Panc1 (cell line): ENCODE data around the gene CAPN9. TPM values are rescaled to one million over a fixed set of nuclear protein-coding genes. Genes with fewer than 3 reads are reported as not detected.

Experiments used
- ATAC-seq: fragments of 200-7000 bp; cut with Tn5 transposase; 2 replicates; pipeline ENCODE4 v1.9.1; 2020; ENCODE audit warnings: mild to moderate bottlenecking, moderate library complexity
- BruUV-seq: library from RNA; stranded (reverse); fragments of 400-500 nt; replicated peaks from 2 replicates; lab custom pipeline; 2021; lab: Mats Ljungman, UMichigan
- CTCF ChIA-PET: fragments of 300-600 bp; sonication (Branson Sonifier 250); formaldehyde crosslinking; loops from one replicate; lab custom pipeline; 2022; ENCODE audit warnings: antibody characterized with exemption; lab: Charles Lee
- POLR2A ChIA-PET: fragments of 300-600 bp; sonication (Branson Sonifier 250); formaldehyde crosslinking; loops from one replicate; lab custom pipeline; 2022; ENCODE audit warnings: antibody characterized with exemption; lab: Charles Lee
- DNase-seq: peaks from one replicate; pipeline ENCODE4 v3.0.0-alpha.2; 2010; ENCODE audit warnings: low read depth, low spot score
- H3K27ac ChIP-seq: 2 replicates; pipeline ENCODE4 v1.5.1; 2011; ENCODE audit warnings: mild to moderate bottlenecking, low read length, inconsistent platforms
- H3K27me3 ChIP-seq: fragments of 200-500 bp; sonication (Bioruptor generic); 2 replicates; pipeline ENCODE4 v1.6.0; 2014; ENCODE audit warnings: low read length, inconsistent platforms; ENCODE audit not compliant: control insufficient read depth, insufficient read depth
- H3K36me3 ChIP-seq: fragments of 200-500 bp; sonication (Bioruptor generic); 2 replicates; pipeline ENCODE4 v1.5.1; 2014; ENCODE audit warnings: inconsistent platforms, mild to moderate bottlenecking, low read length, moderate library complexity; ENCODE audit not compliant: control insufficient read depth, insufficient read depth
- H3K4me1 ChIP-seq: 2 replicates; pipeline ENCODE4 v1.5.1; 2011; ENCODE audit warnings: inconsistent platforms, mild to moderate bottlenecking, low read length, moderate library complexity; ENCODE audit not compliant: control insufficient read depth, insufficient read depth
- H3K4me3 ChIP-seq, 2 experiments: 2 replicates each; pipeline ENCODE4 v1.5.1; 2011 to 2012; ENCODE audit warnings: low read depth in 2 of 2, low read length in 2 of 2, mild to moderate bottlenecking in 2 of 2, inconsistent platforms in 1 of 2, moderate library complexity in 1 of 2
- H3K9me3 ChIP-seq: fragments of 200-500 bp; sonication (Bioruptor generic); 2 replicates; pipeline ENCODE4 v1.5.1; 2014; ENCODE audit warnings: low read depth, mild to moderate bottlenecking, inconsistent platforms, low read length, moderate library complexity; ENCODE audit not compliant: control insufficient read depth, insufficient read depth
- POLR2AphosphoS5 ChIP-seq: IDR thresholded peaks from 2 replicates; pipeline ENCODE4 v1.6.1; 2012; ENCODE audit warnings: mild to moderate bottlenecking, low read depth, low read length, moderate library complexity
- SIN3A ChIP-seq: IDR thresholded peaks from 2 replicates; pipeline ENCODE4 v1.6.1; 2012; ENCODE audit warnings: low read depth, mild to moderate bottlenecking, low read length, moderate library complexity, borderline replicate concordance; ENCODE audit not compliant: insufficient read depth
- TCF7L2 ChIP-seq: IDR thresholded peaks from 2 replicates; pipeline ENCODE4 v1.6.1; 2011; ENCODE audit warnings: mild to moderate bottlenecking, low read depth, low read length, inconsistent platforms
- in situ Hi-C: cut with HindIII; loops from 2 replicates; pipeline ENCODE4 v1.10.0; 2016; ENCODE audit warnings: low sequenced_read_pairs, low pct_unique_long_range_greater_than_20kb
- intact Hi-C: fragments of 100-400 bp; cut with micrococcal nuclease; formaldehyde crosslinking; loops from one replicate; pipeline ENCODE4 v1.10.0; 2022; ENCODE audit not compliant: unreplicated experiment
- total RNA-seq: library from RNA; stranded (reverse); gene quantifications from one replicate; pipeline ENCODE4 v1.2.1, GENCODE V29; 2021; ENCODE audit not compliant: unreplicated experiment
- TF ChIP-seq, protein P1 (sequence below), 2 experiments: IDR thresholded peaks; 2 replicates each; pipeline ENCODE4 v1.6.1; 2011 to 2012; ENCODE audit warnings: low read depth in 2 of 2, control low read depth in 1 of 2, low read length in 1 of 2, mild to moderate bottlenecking in 1 of 2, moderate library complexity in 1 of 2; ENCODE audit not compliant: insufficient read depth in 1 of 2
- TF ChIP-seq, protein P2 (sequence below): fragments of 450-650 bp; IDR thresholded peaks from 2 replicates; pipeline ENCODE4 v1.5.1; 2017; ENCODE audit warnings: mild to moderate bottlenecking

Gene CAPN9
- total RNA-seq, 1 experiment from 2014 or later: not detected

DNA sequence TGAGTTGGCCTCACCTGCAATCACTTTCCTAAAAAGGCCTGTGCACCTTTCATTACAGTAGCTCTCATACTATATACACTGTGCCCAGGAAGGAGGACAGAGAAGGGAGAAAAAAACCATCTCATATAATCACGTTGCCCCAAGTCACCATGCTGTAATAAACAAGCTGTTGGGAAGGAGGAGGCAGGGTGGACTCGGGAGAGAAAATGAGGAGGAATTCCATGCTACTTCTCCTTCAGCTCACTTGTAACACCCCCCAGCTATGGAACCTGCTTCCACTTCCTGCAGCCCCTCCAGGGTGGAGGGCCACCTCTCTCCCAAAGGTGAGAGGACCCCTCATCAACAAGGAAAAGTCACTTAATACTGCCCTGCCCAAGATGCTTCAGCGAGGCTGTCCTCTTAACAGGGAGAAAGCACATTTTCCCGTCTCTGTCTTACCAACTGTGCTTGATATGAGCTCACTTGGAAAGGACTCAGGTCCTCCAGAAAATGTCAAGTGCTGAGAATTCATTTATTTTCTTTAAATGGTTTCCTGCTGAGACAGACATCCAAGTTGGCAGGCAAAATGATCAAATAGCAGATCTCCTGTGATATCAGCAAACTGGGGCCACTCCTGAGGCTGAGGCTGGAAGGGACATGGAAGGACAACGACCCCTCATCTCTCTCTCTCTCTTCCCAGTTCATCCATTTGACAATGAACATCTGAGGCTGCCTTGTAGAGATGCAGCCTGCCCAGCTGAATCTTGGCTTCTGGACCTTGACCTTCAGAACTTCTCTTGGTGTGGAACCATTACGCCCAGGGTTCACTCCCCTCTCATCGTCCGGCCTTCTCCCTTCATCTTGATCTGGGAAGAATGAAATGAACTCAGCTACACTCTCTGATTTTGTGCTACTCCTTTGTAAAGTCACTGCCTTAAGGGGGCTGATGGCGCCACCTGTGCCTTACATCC, 54.0 kb downstream of the CAPN9 start:
- no TSS peak for BruUV-seq
- intact Hi-C loops: no loop called here
- Histone ChIP-seq H3K9me3 (no peaks in the 10 kb centered on the region), H3K36me3 (no peaks in the 10 kb centered on the region), H3K27ac (no peak overlapping the region), H3K27me3 (no peaks in the 10 kb centered on the region), H3K4me3 (no peak overlapping the region), H3K4me1 (no peaks in the 10 kb centered on the region)
- in situ Hi-C loops: no loop called here
- ChIA-PET CTCF (no interaction called here), POLR2A (no interaction called here)
- DNase-seq (no peak), ATAC-seq (no peak)
- TF ChIP-seq, protein P1, sequence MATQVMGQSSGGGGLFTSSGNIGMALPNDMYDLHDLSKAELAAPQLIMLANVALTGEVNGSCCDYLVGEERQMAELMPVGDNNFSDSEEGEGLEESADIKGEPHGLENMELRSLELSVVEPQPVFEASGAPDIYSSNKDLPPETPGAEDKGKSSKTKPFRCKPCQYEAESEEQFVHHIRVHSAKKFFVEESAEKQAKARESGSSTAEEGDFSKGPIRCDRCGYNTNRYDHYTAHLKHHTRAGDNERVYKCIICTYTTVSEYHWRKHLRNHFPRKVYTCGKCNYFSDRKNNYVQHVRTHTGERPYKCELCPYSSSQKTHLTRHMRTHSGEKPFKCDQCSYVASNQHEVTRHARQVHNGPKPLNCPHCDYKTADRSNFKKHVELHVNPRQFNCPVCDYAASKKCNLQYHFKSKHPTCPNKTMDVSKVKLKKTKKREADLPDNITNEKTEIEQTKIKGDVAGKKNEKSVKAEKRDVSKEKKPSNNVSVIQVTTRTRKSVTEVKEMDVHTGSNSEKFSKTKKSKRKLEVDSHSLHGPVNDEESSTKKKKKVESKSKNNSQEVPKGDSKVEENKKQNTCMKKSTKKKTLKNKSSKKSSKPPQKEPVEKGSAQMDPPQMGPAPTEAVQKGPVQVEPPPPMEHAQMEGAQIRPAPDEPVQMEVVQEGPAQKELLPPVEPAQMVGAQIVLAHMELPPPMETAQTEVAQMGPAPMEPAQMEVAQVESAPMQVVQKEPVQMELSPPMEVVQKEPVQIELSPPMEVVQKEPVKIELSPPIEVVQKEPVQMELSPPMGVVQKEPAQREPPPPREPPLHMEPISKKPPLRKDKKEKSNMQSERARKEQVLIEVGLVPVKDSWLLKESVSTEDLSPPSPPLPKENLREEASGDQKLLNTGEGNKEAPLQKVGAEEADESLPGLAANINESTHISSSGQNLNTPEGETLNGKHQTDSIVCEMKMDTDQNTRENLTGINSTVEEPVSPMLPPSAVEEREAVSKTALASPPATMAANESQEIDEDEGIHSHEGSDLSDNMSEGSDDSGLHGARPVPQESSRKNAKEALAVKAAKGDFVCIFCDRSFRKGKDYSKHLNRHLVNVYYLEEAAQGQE (IDR thresholded peaks at IDR 0.05; ENCODE audit: insufficient read depth in 1 of 2, low read depth in 2 of 2, low read length in 1 of 2): no peak
- TF ChIP-seq, protein P2, sequence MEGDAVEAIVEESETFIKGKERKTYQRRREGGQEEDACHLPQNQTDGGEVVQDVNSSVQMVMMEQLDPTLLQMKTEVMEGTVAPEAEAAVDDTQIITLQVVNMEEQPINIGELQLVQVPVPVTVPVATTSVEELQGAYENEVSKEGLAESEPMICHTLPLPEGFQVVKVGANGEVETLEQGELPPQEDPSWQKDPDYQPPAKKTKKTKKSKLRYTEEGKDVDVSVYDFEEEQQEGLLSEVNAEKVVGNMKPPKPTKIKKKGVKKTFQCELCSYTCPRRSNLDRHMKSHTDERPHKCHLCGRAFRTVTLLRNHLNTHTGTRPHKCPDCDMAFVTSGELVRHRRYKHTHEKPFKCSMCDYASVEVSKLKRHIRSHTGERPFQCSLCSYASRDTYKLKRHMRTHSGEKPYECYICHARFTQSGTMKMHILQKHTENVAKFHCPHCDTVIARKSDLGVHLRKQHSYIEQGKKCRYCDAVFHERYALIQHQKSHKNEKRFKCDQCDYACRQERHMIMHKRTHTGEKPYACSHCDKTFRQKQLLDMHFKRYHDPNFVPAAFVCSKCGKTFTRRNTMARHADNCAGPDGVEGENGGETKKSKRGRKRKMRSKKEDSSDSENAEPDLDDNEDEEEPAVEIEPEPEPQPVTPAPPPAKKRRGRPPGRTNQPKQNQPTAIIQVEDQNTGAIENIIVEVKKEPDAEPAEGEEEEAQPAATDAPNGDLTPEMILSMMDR: no peak
- no peak for TF ChIP-seq POLR2AphosphoS5
- TF ChIP-seq SIN3A: no peak
- TF ChIP-seq TCF7L2: no peak

DNA sequence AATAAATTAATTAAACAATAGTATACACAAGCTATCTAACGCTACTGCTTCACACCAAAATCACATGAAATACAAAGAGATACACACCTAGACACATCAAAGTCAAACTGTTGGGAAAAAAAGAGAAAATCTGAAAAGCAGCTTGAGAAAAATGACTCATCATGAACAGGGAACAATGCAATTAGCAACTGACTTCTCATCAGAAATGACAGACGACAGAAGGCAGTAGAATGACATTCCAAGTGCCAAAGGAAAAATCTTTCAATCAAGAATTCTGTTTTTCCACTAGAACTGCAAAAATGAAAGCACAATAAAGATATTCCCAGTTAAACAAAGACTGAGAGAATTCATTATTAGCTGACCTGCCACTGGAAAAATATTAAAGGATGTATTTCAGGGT, 57.2 kb downstream of the CAPN9 start:
- ChIA-PET POLR2A (no interaction called here), CTCF (no interaction called here)
- TF ChIP-seq, protein P1 (IDR thresholded peaks at IDR 0.05; ENCODE audit: insufficient read depth in 1 of 2, low read depth in 2 of 2, low read length in 1 of 2): no peak
- TF ChIP-seq POLR2AphosphoS5 (no peak), TCF7L2 (no peak), SIN3A (no peak)
- TF ChIP-seq, protein P2: no peak
- Histone ChIP-seq H3K27me3 (no peaks in the 10 kb centered on the region), H3K9me3 (no peaks in the 10 kb centered on the region), H3K4me1 (no peaks in the 10 kb centered on the region), H3K27ac (no peak overlapping the region), H3K4me3 (no peak overlapping the region), H3K36me3 (no peaks in the 10 kb centered on the region)
- in situ Hi-C loops: no loop called here
- DNase-seq (no peak), ATAC-seq (no peak)
- BruUV-seq: no TSS peak
- intact Hi-C loops: no loop called here
